WTC11 (cell line): ENCODE results near the gene LIF.

Experiments
- ARID4B ChIP-seq: sonication (generic); formaldehyde crosslinking; IDR thresholded peaks from 2 replicates; pipeline ENCODE4 v1.8.0; 2023; ENCODE audit warnings: missing genetic modification reagents, mild to moderate bottlenecking, borderline replicate concordance
- E2F1 ChIP-seq: sonication (generic); formaldehyde crosslinking; IDR thresholded peaks from 2 replicates; pipeline ENCODE4 v1.8.0; 2022; ENCODE audit warnings: mild to moderate bottlenecking, missing genetic modification reagents
- ELF4 ChIP-seq: sonication (generic); formaldehyde crosslinking; IDR thresholded peaks from 2 replicates; pipeline ENCODE4 v1.8.1; 2022; ENCODE audit warnings: low read depth, mild to moderate bottlenecking, moderate library complexity, missing genetic modification reagents
- FOXK1 ChIP-seq: sonication (generic); formaldehyde crosslinking; IDR thresholded peaks from 2 replicates; pipeline ENCODE4 v1.8.0; 2022; ENCODE audit warnings: mild to moderate bottlenecking, moderate library complexity, missing genetic modification reagents
- FOXP4 ChIP-seq: sonication (generic); formaldehyde crosslinking; IDR thresholded peaks from 2 replicates; pipeline ENCODE4 v1.8.0; 2022; ENCODE audit warnings: mild to moderate bottlenecking, missing genetic modification reagents
- JAZF1 ChIP-seq: fragments of 250-450 bp; sonication (Bioruptor Pico); IDR thresholded peaks from 2 replicates; pipeline ENCODE4 v1.9.0; 2021; ENCODE audit warnings: moderate library complexity, mild to moderate bottlenecking, inconsistent platforms
- MAX ChIP-seq: sonication (generic); formaldehyde crosslinking; IDR thresholded peaks from 2 replicates; pipeline ENCODE4 v1.8.0; 2022; ENCODE audit warnings: mild to moderate bottlenecking, missing genetic modification reagents
- RORB ChIP-seq: fragments of 250-450 bp; sonication (Bioruptor Pico); IDR thresholded peaks from 2 replicates; pipeline ENCODE4 v1.9.0; 2021; ENCODE audit warnings: mild to moderate bottlenecking
- SP1 ChIP-seq: sonication (generic); formaldehyde crosslinking; conservative IDR thresholded peaks from 2 replicates; pipeline ENCODE4 v1.8.1; 2022; ENCODE audit warnings: missing genetic modification reagents
- ZNF232 ChIP-seq: sonication (generic); formaldehyde crosslinking; IDR thresholded peaks from 2 replicates; pipeline ENCODE4 v1.8.0; 2022; ENCODE audit warnings: mild to moderate bottlenecking, missing genetic modification reagents
- ZNF423 ChIP-seq: fragments of 250-450 bp; sonication (Bioruptor Pico); IDR thresholded peaks from 2 replicates; pipeline ENCODE4 v2.1.2; 2022; ENCODE audit warnings: mild to moderate bottlenecking, moderate library complexity
- TF ChIP-seq, protein P1 (sequence below): fragments of 200-600 bp; IDR thresholded peaks from 2 replicates; pipeline ENCODE4 v1.8.0; 2022; ENCODE audit warnings: antibody characterized with exemption
- TF ChIP-seq, protein P2 (sequence below): sonication (generic); formaldehyde crosslinking; IDR thresholded peaks from 2 replicates; pipeline ENCODE4 v1.8.1; 2023; ENCODE audit warnings: mild to moderate bottlenecking, missing genetic modification reagents

DNA sequence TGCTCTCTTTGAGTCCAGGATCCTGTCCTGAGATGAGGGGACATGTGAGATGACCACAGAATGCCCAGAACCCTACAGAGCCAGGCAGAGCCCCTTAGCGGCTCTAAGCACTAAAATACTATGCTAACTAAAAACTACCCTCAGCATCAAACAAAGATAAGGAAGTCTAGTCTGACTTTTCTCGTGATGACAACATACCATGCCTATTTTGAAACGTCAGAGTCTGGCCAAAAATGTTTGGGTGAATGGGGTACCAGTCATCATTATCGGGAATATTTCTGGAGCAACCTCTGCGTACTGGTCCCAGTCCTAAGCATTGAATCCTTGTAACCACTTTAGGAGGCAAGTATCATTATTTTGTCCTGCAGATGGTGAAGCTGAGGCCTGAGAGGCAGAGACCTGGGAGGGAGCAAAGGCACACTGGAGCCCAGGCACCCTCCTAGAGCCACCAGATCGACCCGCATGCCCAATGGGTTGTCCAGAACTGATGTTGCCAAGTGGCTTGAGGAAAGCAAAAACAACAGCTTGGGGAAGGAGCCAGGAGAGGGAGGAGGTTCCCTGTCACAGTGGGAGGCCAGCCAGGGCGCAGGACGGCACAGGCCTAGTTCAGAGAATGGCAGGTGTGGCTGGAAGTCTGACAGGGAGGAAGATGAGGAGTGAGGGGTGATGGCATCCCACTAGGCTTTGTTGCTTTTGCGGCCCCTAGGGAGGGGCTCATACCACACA is 27.3 kb upstream of the LIF start:
- TF ChIP-seq, protein P1, sequence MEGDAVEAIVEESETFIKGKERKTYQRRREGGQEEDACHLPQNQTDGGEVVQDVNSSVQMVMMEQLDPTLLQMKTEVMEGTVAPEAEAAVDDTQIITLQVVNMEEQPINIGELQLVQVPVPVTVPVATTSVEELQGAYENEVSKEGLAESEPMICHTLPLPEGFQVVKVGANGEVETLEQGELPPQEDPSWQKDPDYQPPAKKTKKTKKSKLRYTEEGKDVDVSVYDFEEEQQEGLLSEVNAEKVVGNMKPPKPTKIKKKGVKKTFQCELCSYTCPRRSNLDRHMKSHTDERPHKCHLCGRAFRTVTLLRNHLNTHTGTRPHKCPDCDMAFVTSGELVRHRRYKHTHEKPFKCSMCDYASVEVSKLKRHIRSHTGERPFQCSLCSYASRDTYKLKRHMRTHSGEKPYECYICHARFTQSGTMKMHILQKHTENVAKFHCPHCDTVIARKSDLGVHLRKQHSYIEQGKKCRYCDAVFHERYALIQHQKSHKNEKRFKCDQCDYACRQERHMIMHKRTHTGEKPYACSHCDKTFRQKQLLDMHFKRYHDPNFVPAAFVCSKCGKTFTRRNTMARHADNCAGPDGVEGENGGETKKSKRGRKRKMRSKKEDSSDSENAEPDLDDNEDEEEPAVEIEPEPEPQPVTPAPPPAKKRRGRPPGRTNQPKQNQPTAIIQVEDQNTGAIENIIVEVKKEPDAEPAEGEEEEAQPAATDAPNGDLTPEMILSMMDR, result no peak
- no peak for TF ChIP-seq ARID4B
- no peak for TF ChIP-seq ZNF232 (CRISPR knock-in tag)
- TF ChIP-seq SP1, result no peak
- no peak for TF ChIP-seq FOXK1 (CRISPR knock-in tag)
- no peak for TF ChIP-seq MAX (CRISPR knock-in tag)
- TF ChIP-seq FOXP4, result no peak
- TF ChIP-seq ZNF423 (CRISPR knock-in tag), result no peak
- TF ChIP-seq, protein P2, sequence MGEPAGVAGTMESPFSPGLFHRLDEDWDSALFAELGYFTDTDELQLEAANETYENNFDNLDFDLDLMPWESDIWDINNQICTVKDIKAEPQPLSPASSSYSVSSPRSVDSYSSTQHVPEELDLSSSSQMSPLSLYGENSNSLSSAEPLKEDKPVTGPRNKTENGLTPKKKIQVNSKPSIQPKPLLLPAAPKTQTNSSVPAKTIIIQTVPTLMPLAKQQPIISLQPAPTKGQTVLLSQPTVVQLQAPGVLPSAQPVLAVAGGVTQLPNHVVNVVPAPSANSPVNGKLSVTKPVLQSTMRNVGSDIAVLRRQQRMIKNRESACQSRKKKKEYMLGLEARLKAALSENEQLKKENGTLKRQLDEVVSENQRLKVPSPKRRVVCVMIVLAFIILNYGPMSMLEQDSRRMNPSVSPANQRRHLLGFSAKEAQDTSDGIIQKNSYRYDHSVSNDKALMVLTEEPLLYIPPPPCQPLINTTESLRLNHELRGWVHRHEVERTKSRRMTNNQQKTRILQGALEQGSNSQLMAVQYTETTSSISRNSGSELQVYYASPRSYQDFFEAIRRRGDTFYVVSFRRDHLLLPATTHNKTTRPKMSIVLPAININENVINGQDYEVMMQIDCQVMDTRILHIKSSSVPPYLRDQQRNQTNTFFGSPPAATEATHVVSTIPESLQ (CRISPR knock-in tag), result no peak
- TF ChIP-seq ELF4 (CRISPR knock-in tag), result no peak
- no peak for TF ChIP-seq RORB (CRISPR knock-in tag)
- TF ChIP-seq E2F1 (CRISPR knock-in tag), result no peak
- TF ChIP-seq JAZF1, result no peak
